ENCODE measurements around the gene SYN1. TPM values are rescaled to one million over a fixed set of nuclear protein-coding genes. Genes with fewer than 3 reads are reported as not detected.

Gene SYN1
- polyA plus RNA-seq, 1 donor from 2014 or later = 4.3 TPM

DNA sequence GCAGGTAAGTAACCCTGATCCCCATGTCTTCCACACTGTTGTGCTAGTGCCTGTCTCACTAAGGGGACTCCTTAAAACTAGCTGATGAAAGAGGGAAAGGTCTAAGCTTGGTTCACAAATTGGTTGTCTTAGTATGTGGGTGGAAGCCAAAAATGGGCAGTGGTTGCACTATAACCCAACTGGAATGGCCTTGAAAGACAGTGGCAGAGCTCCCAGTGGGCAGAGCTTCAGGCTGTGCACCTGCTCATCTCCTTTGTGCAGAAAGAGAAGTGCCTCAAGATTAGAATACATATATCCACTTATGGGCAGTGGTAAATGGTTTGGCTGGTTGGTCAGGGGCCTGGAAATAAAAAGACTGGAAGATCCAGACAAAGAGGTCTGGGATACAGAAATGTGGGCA, 7.2 kb downstream of the SYN1 start:
- no peaks in the 10 kb centered on the region for H3K36me3 ChIP-seq (ENCODE audit: insufficient read depth, low read length)

DNA sequence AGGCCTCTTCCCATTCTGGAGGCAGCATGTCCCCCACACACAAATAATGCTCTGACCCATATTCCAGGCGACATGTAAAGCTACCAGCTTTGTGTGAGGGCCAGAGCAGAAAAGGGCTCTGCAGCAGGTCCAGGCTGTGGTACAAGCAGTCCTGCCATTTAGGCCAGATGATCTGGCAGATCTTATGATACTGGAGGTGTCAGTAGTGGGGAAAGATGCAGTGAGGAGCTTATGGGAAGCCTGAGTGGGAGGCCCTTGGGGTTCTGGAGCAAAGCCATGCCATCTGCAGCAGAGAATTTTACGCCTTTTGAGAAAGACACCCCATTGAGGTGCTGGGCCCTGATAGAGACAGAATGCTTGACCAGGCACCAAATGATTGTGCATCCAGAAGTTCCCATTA, 7.7 kb downstream of the SYN1 start:
- Histone ChIP-seq H2AFZ (ENCODE audit: low read depth, low read length) (no peak overlapping the region), H3K9ac (ENCODE audit: low read length) (no peak overlapping the region), H3K27me3 (ENCODE audit: insufficient read depth, low read depth, low read length) (no peaks in the 10 kb centered on the region), H3K4me2 (ENCODE audit: low read length) (no peak overlapping the region), H3K27ac (ENCODE audit: low read length) (no peak overlapping the region), H3K4me3 (ENCODE audit: low read length) (no peak overlapping the region), H4K20me1 (ENCODE audit: insufficient read depth) (no peaks in the 10 kb centered on the region), H3K79me2 (replicated peaks; ENCODE audit: insufficient read depth, low read length) (no peaks in the 10 kb centered on the region), H3K9me3 (ENCODE audit: low read length) (no peaks in the 10 kb centered on the region), H3F3A (ENCODE audit: insufficient read depth, low read length, poor library complexity, severe bottlenecking) (no peaks in the 10 kb centered on the region), H3K36me3 (ENCODE audit: insufficient read depth, low read length) (no peaks in the 10 kb centered on the region), H3K9me2 (ENCODE audit: insufficient read depth, low read length) (no peaks in the 10 kb centered on the region)
- TF ChIP-seq EP300 (conservative IDR thresholded peaks at IDR 0.05; ENCODE audit: poor library complexity, severe bottlenecking) (no peak), MXI1 (conservative IDR thresholded peaks at IDR 0.05; ENCODE audit: poor library complexity, severe bottlenecking) (no peak), EZH2 (IDR thresholded peaks at IDR 0.05; ENCODE audit: borderline replicate concordance, insufficient read depth, low read length, poor library complexity, severe bottlenecking) (no peak), SMC3 (conservative IDR thresholded peaks at IDR 0.05; ENCODE audit: poor library complexity) (no peak), TAF1 (IDR thresholded peaks at IDR 0.05; ENCODE audit: low read depth) (no peak), POLR2AphosphoS5 (IDR thresholded peaks at IDR 0.05) (no peak), RAD21 (conservative IDR thresholded peaks at IDR 0.05) (no peak)
- TF ChIP-seq, protein P1, sequence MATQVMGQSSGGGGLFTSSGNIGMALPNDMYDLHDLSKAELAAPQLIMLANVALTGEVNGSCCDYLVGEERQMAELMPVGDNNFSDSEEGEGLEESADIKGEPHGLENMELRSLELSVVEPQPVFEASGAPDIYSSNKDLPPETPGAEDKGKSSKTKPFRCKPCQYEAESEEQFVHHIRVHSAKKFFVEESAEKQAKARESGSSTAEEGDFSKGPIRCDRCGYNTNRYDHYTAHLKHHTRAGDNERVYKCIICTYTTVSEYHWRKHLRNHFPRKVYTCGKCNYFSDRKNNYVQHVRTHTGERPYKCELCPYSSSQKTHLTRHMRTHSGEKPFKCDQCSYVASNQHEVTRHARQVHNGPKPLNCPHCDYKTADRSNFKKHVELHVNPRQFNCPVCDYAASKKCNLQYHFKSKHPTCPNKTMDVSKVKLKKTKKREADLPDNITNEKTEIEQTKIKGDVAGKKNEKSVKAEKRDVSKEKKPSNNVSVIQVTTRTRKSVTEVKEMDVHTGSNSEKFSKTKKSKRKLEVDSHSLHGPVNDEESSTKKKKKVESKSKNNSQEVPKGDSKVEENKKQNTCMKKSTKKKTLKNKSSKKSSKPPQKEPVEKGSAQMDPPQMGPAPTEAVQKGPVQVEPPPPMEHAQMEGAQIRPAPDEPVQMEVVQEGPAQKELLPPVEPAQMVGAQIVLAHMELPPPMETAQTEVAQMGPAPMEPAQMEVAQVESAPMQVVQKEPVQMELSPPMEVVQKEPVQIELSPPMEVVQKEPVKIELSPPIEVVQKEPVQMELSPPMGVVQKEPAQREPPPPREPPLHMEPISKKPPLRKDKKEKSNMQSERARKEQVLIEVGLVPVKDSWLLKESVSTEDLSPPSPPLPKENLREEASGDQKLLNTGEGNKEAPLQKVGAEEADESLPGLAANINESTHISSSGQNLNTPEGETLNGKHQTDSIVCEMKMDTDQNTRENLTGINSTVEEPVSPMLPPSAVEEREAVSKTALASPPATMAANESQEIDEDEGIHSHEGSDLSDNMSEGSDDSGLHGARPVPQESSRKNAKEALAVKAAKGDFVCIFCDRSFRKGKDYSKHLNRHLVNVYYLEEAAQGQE (IDR thresholded peaks at IDR 0.05; ENCODE audit: borderline replicate concordance) = no peak
- TF ChIP-seq, protein P2, sequence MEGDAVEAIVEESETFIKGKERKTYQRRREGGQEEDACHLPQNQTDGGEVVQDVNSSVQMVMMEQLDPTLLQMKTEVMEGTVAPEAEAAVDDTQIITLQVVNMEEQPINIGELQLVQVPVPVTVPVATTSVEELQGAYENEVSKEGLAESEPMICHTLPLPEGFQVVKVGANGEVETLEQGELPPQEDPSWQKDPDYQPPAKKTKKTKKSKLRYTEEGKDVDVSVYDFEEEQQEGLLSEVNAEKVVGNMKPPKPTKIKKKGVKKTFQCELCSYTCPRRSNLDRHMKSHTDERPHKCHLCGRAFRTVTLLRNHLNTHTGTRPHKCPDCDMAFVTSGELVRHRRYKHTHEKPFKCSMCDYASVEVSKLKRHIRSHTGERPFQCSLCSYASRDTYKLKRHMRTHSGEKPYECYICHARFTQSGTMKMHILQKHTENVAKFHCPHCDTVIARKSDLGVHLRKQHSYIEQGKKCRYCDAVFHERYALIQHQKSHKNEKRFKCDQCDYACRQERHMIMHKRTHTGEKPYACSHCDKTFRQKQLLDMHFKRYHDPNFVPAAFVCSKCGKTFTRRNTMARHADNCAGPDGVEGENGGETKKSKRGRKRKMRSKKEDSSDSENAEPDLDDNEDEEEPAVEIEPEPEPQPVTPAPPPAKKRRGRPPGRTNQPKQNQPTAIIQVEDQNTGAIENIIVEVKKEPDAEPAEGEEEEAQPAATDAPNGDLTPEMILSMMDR (IDR thresholded peaks at IDR 0.05; ENCODE audit: poor library complexity, severe bottlenecking) = no peak

More for the DNA sequence above, 7.2 kb downstream of the SYN1 start:
- H4K20me1 ChIP-seq (ENCODE audit: insufficient read depth) = no peaks in the 10 kb centered on the region
- no peak overlapping the region for H3K9ac ChIP-seq (ENCODE audit: low read length)
- no peak overlapping the region for H2AFZ ChIP-seq (ENCODE audit: low read depth, low read length)
- no peaks in the 10 kb centered on the region for H3K9me3 ChIP-seq (ENCODE audit: low read length)
- H3F3A ChIP-seq (ENCODE audit: insufficient read depth, low read length, poor library complexity, severe bottlenecking) = no peaks in the 10 kb centered on the region
- no peak overlapping the region for H3K4me2 ChIP-seq (ENCODE audit: low read length)
- no peak overlapping the region for H3K27ac ChIP-seq (ENCODE audit: low read length)
- no peak for TF ChIP-seq SMC3 (conservative IDR thresholded peaks at IDR 0.05; ENCODE audit: poor library complexity)
- TF ChIP-seq, protein P1 (IDR thresholded peaks at IDR 0.05; ENCODE audit: borderline replicate concordance) = no peak
- no peak for TF ChIP-seq POLR2AphosphoS5 (IDR thresholded peaks at IDR 0.05)
- no peak for TF ChIP-seq MXI1 (conservative IDR thresholded peaks at IDR 0.05; ENCODE audit: poor library complexity, severe bottlenecking)
- TF ChIP-seq EZH2 (IDR thresholded peaks at IDR 0.05; ENCODE audit: borderline replicate concordance, insufficient read depth, low read length, poor library complexity, severe bottlenecking) = no peak
- no peak for TF ChIP-seq RAD21 (conservative IDR thresholded peaks at IDR 0.05)
- TF ChIP-seq, protein P2 (IDR thresholded peaks at IDR 0.05; ENCODE audit: poor library complexity, severe bottlenecking) = no peak
- no peak for TF ChIP-seq EP300 (conservative IDR thresholded peaks at IDR 0.05; ENCODE audit: poor library complexity, severe bottlenecking)
- TF ChIP-seq TAF1 (IDR thresholded peaks at IDR 0.05; ENCODE audit: low read depth) = no peak
- H3K4me3 ChIP-seq (ENCODE audit: low read length) = no peak overlapping the region
- H3K79me2 ChIP-seq (replicated peaks; ENCODE audit: insufficient read depth, low read length) = no peaks in the 10 kb centered on the region
- no peaks in the 10 kb centered on the region for H3K27me3 ChIP-seq (ENCODE audit: insufficient read depth, low read depth, low read length)
- no peaks in the 10 kb centered on the region for H3K9me2 ChIP-seq (ENCODE audit: insufficient read depth, low read length)
